ENCODE data around the gene CIAO2B.
A peak's percentile ranks its signal among the peaks of the same experiment; 100 is the strongest.
"Not testable (repeated sequence)": the region's sequence is repeated elsewhere in the genome, so short reads cannot be mapped to it uniquely, and the experiment has no call there.

The CIAO2B gene

DNA sequence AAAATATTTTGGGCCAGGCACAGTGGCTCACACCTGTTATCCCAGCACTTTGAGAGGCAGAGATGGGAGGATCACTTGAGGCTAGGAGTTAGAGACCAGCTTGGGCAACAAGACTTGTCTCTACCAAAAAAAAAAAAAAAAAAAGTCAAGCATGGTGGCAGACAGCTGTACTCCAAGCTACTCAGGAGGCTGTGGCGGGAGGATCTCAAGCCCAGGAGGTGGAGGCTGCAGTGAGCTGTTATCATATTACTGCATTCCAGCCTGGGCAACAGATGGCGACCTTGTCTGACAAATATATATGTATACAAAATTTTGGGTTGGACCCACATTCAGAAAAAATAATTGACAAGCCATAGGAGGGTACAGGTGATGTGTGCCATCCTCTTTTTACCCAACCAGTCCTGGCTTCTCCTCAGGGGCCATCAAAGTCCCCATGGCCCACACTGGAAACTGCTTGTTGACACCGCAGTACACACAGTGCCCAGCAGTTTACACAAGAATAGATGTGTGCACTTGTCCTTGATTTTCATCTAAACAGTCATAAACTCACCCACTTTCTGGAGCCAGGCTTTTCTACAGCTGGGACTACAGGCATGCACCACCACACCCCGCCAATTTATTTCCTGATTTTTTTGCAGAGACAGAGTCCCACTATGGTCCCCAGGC lies 2.8 kb upstream of the CIAO2B start:
- TF ChIP-seq PAX5 (IDR thresholded peaks at IDR 0.05; ENCODE audit: insufficient read depth, low read length, severe bottlenecking): no peak
- TF ChIP-seq TAF1 (IDR thresholded peaks at IDR 0.05; ENCODE audit: low read depth, low read length): no peak
- TF ChIP-seq POLR2AphosphoS5 (IDR thresholded peaks at IDR 0.05; ENCODE audit: low read depth, low read length): no peak
- no peak for TF ChIP-seq POU2F2 (IDR thresholded peaks at IDR 0.05; ENCODE audit: low read depth, low read length)
- no peak for TF ChIP-seq POLR2A (IDR thresholded peaks at IDR 0.05; ENCODE audit: low read depth, low read length)
- no peak for TF ChIP-seq SPI1 (IDR thresholded peaks at IDR 0.05; ENCODE audit: low read depth, low read length)
- DNase-seq (ENCODE audit: insufficient read length, low spot score) (no peak), FAIRE-seq (no peak)

DNA sequence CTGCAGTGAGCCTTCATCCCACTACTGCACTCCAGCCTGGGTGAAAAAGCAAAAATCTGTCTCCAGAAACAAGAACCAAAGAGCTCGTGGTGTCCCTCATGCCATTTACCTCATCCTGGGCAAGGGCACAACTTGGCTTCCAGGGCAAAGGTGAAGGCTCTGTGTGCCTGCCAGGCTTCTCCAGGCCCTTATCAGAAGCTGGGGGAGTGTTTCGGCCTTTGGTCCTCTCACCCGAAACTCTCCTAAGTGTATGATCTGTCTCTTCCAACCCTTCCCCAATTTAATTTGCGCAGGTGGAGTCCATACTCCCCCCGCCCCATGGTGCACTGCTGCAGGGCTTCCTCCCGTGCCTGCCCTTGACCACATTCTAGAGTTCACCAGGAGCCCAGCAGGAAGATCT lies 2.3 kb upstream of the CIAO2B start:
- FAIRE-seq (no peak), DNase-seq (ENCODE audit: insufficient read length, low spot score) (no peak)
- TF ChIP-seq SPI1 (IDR thresholded peaks at IDR 0.05; ENCODE audit: low read depth, low read length): no peak
- no peak for TF ChIP-seq PAX5 (IDR thresholded peaks at IDR 0.05; ENCODE audit: insufficient read depth, low read length, severe bottlenecking)
- no peak for TF ChIP-seq POLR2AphosphoS5 (IDR thresholded peaks at IDR 0.05; ENCODE audit: low read depth, low read length)
- no peak for TF ChIP-seq POU2F2 (IDR thresholded peaks at IDR 0.05; ENCODE audit: low read depth, low read length)
- no peak for TF ChIP-seq TAF1 (IDR thresholded peaks at IDR 0.05; ENCODE audit: low read depth, low read length)

DNA sequence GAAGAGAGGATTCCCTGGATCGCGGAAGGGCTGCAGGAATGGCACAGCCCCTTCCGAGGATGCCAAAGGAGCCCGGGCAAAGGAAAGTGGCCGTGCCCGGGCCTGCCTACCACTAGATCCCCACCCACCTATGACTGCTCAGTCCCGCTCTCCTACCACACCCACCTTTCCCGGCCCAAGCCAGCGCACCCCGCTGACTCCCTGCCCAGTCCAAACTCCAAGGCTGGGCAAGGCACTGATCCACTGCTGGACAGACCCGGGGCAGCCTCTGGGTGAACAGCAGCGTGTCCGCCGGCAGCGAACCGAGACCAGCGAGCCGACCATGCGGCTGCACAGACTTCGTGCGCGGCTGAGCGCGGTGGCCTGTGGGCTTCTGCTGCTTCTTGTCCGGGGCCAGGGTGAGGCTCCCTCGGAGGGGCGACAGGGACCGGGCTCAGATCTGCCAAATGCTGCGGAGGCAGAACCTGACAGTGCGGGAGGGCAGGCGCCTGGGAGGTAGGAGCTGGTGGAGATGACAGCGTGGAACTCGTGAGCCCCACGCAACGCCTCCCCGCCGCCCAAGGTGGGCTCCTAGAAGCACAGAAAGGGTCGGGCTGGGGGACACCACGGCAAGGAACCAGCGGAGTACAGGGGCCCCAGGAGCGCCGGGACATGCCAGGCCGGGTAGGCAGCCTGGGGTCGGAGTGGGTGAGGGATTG lies 1.3 kb upstream of the CIAO2B start, which contains the start of gene CES2:
CES2 (plus strand) TSS at position 203 of the 698 bp plus-strand sequence; CDS start at position 323, 120 bp downstream.
- TF ChIP-seq POU2F2 (IDR thresholded peaks at IDR 0.05; ENCODE audit: low read depth, low read length) (no peak), POLR2A (IDR thresholded peaks at IDR 0.05; ENCODE audit: low read depth, low read length) (no peak), PAX5 (IDR thresholded peaks at IDR 0.05; ENCODE audit: insufficient read depth, low read length, severe bottlenecking) (no peak), TAF1 (IDR thresholded peaks at IDR 0.05; ENCODE audit: low read depth, low read length) (no peak), POLR2AphosphoS5 (IDR thresholded peaks at IDR 0.05; ENCODE audit: low read depth, low read length) (no peak)
- no peak for DNase-seq (ENCODE audit: insufficient read length, low spot score)
- FAIRE-seq: peak; percentile 59

DNA sequence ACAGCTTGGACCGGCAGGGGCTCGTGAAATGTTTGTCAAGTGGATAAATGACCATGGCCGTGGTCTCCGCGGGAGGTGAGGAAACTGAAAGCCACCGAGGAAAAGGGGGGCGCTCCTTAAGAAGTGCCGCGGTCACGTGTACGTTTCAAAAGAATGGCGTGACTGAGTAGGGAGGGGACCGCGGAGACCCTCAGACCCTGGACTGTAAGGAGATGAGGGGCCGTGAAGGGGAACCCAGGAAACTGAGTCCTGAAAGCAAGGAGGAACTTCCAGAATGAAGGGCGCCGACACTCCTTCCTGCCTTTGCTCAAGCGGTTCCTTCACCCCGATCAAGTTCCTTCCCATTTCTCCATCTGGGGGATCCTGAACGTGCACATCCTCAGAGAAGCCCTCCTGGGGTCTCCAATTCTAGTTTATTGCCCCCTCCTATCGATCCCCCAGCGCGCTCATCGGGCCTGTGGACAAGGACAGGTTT lies 674 bp upstream of the CIAO2B start:
- FAIRE-seq; DNase-seq (ENCODE audit: insufficient read length, low spot score): not testable (repeated sequence)

DNA sequence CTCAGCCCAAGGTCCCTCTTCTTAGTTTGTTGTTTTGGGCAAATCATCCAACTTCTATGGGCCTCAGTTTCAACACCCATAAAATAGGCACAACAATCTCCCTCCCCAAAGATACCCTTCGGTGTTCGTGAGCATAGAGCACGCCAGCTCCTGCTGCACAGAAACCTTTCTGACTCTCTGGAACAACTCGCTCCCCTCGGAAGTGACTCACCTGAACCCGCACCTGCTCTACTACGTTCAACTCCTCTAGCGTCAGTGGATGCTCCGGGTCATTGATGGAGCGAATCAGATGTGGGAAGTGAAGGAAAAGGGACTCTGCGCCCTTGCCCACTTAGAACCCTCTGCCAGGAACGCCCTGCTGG lies 445 bp downstream of the CIAO2B start:
- FAIRE-seq (no peak), DNase-seq (ENCODE audit: insufficient read length, low spot score) (no peak)
- TF ChIP-seq POU2F2 (IDR thresholded peaks at IDR 0.05; ENCODE audit: low read depth, low read length): no peak

DNA sequence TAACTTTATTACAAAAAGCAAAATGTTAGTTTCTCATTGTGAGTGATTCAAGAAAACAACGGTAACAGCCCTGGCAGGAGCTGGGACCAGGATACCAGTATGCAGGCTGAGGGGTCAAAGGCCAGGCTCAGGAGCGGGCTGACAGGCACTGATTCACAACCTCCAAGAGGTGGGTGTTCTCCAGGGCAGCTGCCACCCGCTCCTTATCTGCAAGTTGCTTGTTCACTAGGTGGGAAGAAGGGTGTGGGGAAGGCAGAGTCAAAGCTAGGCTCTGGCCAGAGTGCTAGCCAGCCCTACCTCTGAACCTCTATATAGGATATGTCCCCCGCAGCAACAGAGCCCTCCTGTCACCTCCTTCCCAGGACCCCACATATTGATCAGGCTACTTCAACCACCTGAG lies 2.1 kb downstream of the CIAO2B start:
- no peak for TF ChIP-seq PAX5 (IDR thresholded peaks at IDR 0.05; ENCODE audit: insufficient read depth, low read length, severe bottlenecking)
- TF ChIP-seq POLR2A (IDR thresholded peaks at IDR 0.05; ENCODE audit: low read depth, low read length): no peak
- no peak for TF ChIP-seq SPI1 (IDR thresholded peaks at IDR 0.05; ENCODE audit: low read depth, low read length)
- TF ChIP-seq POU2F2 (IDR thresholded peaks at IDR 0.05; ENCODE audit: low read depth, low read length): no peak
- TF ChIP-seq TAF1 (IDR thresholded peaks at IDR 0.05; ENCODE audit: low read depth, low read length): no peak
- TF ChIP-seq POLR2AphosphoS5 (IDR thresholded peaks at IDR 0.05; ENCODE audit: low read depth, low read length): no peak
- no peak for FAIRE-seq

DNA sequence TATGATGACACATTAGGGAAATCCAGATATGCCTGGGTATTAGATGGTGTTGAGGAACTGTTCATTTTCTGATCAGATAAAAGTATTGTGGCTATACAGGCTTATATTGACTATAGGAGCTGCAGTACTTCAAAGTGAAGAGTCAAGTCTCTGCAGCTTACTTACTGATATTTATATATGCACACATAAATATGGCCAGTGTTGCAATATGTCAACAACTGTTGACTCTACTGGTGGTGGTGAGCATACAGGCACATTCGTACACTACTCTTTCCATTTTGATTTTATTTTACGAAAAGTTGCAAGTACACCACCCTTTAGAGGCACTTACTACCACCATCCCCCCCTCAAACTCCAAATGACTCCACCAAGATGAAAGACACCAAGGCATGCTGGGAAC lies 2.5 kb downstream of the CIAO2B start:
- DNase-seq (ENCODE audit: insufficient read length, low spot score) (no peak), FAIRE-seq (no peak)
- no peak for TF ChIP-seq POU2F2 (IDR thresholded peaks at IDR 0.05; ENCODE audit: low read depth, low read length)
- no peak for TF ChIP-seq TAF1 (IDR thresholded peaks at IDR 0.05; ENCODE audit: low read depth, low read length)
- TF ChIP-seq POLR2A (IDR thresholded peaks at IDR 0.05; ENCODE audit: low read depth, low read length): no peak
- no peak for TF ChIP-seq POLR2AphosphoS5 (IDR thresholded peaks at IDR 0.05; ENCODE audit: low read depth, low read length)
- no peak for TF ChIP-seq PAX5 (IDR thresholded peaks at IDR 0.05; ENCODE audit: insufficient read depth, low read length, severe bottlenecking)
- no peak for TF ChIP-seq SPI1 (IDR thresholded peaks at IDR 0.05; ENCODE audit: low read depth, low read length)

More for the DNA sequence above, 2.1 kb downstream of the CIAO2B start:
- no peak for DNase-seq (ENCODE audit: insufficient read length, low spot score)

DNA sequence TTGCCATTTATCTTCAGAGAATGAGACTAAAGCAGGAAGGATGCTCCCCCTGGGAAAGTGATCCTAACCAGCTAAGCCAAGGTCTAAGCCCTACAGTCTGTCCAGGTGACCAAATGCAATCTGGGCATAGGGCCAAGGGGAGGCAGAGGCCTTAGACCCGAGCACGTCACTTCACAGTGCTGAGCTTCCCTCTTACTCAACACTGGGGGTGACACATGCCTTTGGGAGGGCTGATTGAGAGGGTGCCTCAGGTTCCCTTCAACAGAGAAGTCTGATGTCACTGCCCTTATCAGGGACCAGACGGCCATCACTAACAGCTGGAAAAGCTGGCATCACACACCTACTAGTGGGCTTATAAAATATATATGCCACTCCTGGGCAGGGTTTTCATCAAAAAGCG lies 4.0 kb downstream of the CIAO2B start:
- TF ChIP-seq POLR2AphosphoS5 (IDR thresholded peaks at IDR 0.05; ENCODE audit: low read depth, low read length) (no peak), PAX5 (IDR thresholded peaks at IDR 0.05; ENCODE audit: insufficient read depth, low read length, severe bottlenecking) (no peak), POU2F2 (IDR thresholded peaks at IDR 0.05; ENCODE audit: low read depth, low read length) (no peak), SPI1 (IDR thresholded peaks at IDR 0.05; ENCODE audit: low read depth, low read length) (no peak), POLR2A (IDR thresholded peaks at IDR 0.05; ENCODE audit: low read depth, low read length) (no peak), TAF1 (IDR thresholded peaks at IDR 0.05; ENCODE audit: low read depth, low read length) (no peak)
- FAIRE-seq (no peak), DNase-seq (ENCODE audit: insufficient read length, low spot score) (no peak)

DNA sequence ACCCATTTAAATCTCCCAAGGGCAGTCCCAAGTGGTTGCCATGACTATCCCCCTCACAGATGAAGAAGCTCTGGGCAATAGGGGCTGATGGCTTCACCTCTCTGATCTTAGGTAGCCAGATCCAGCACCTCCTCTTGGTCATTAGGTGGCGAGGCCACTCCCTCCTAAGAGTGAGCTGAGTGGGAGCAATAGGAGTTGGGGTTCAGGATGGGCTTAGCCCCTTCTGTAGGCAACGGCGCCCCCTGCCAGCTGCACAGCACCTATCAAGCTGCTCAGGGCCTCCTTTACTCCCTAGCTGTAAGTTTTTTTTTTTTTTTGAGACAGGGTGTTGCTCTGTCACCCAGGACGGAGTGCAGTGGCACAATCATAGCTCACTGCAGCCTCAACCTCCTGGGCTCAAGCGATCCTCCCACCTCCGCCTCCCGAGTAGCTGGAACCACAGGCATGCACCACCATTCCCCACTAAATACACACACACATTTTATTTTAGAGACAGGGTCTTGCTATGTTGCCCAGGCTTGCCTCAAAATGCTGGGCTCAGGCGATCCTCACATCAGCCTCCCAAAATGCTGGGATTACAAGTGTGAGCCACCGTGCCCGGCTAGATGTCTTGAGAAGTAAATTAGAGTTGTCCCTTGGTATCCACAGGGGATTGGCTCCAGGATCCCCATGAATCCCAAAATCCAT lies 5.4 kb downstream of the CIAO2B start:
- DNase-seq (ENCODE audit: insufficient read length, low spot score) (no peak), FAIRE-seq (peak; percentile 26)
- TF ChIP-seq PAX5 (IDR thresholded peaks at IDR 0.05; ENCODE audit: insufficient read depth, low read length, severe bottlenecking) (no peak), POU2F2 (IDR thresholded peaks at IDR 0.05; ENCODE audit: low read depth, low read length) (no peak), SPI1 (IDR thresholded peaks at IDR 0.05; ENCODE audit: low read depth, low read length) (no peak), POLR2AphosphoS5 (IDR thresholded peaks at IDR 0.05; ENCODE audit: low read depth, low read length) (no peak), POLR2A (IDR thresholded peaks at IDR 0.05; ENCODE audit: low read depth, low read length) (no peak), TAF1 (IDR thresholded peaks at IDR 0.05; ENCODE audit: low read depth, low read length) (no peak)
